CD4-positive, alpha-beta T cell treated with Interleukin-4 for 4 hours (primary cell): Measurements from ENCODE around the gene DNMT3A.
A peak's percentile ranks its signal among the peaks of the same experiment; 100 is the strongest.

Experiments
- DNase-seq: peaks from one replicate; pipeline ENCODE4 v3.0.0-alpha.2; 2020

The DNMT3A gene

GRCh38 chr2:25372405-25373268, 30.9 kb upstream of the DNMT3A start:
- DNase-seq: no peak

GRCh38 chr2:25371253-25372241, 29.8 kb upstream of the DNMT3A start:
- DNase-seq: no peak

GRCh38 chr2:25369876-25370275, 28.2 kb upstream of the DNMT3A start:
- no peak for DNase-seq

- DNase-seq: no peak
These were observed 27.7 kb upstream of the DNMT3A start for GRCh38 chr2:25369439-25369838.

- no peak for DNase-seq
These were observed 26.9 kb upstream of the DNMT3A start for GRCh38 chr2:25368660-25369059.

- no peak for DNase-seq
These were observed 25.6 kb upstream of the DNMT3A start for GRCh38 chr2:25367296-25367695.

- DNase-seq: no peak
These were observed 24.9 kb upstream of the DNMT3A start for GRCh38 chr2:25366629-25367028.

GRCh38 chr2:25365241-25365640, 23.5 kb upstream of the DNMT3A start:
- DNase-seq: no peak

- no peak for DNase-seq
These were observed 22.0 kb upstream of the DNMT3A start for GRCh38 chr2:25363733-25364132.

GRCh38 chr2:25362434-25363145, 20.9 kb upstream of the DNMT3A start:
- DNase-seq: peak; percentile 60

- DNase-seq: peak; percentile 90
These were observed 20.3 kb upstream of the DNMT3A start for GRCh38 chr2:25362049-25362433.

- DNase-seq: no peak
These were observed 19.7 kb upstream of the DNMT3A start for GRCh38 chr2:25361261-25362048.

GRCh38 chr2:25358836-25359235, 17.1 kb upstream of the DNMT3A start:
- DNase-seq: no peak

GRCh38 chr2:25358249-25358815, 16.6 kb upstream of the DNMT3A start:
- DNase-seq: no peak

- no peak for DNase-seq
These were observed 14.4 kb upstream of the DNMT3A start for GRCh38 chr2:25356088-25356487.

- DNase-seq: no peak
These were observed 13.5 kb upstream of the DNMT3A start for GRCh38 chr2:25355270-25355669.

GRCh38 chr2:25354116-25354515, 12.4 kb upstream of the DNMT3A start:
- DNase-seq: no peak

GRCh38 chr2:25349397-25349796, 7.7 kb upstream of the DNMT3A start:
- no peak for DNase-seq

- no peak for DNase-seq
These were observed 6.1 kb upstream of the DNMT3A start for GRCh38 chr2:25347846-25348245.

- DNase-seq: no peak
These were observed 5.6 kb upstream of the DNMT3A start for GRCh38 chr2:25347205-25347815.

GRCh38 chr2:25343187-25343825, 1.6 kb upstream of the DNMT3A start:
- DNase-seq: no peak
